Keratinocyte (primary cell): ENCODE measurements around the gene EHMT1. TPM values are rescaled to one million over a fixed set of nuclear protein-coding genes. Genes with fewer than 3 reads are reported as not detected.

Experiments used
- DNase-seq: peaks from one replicate; pipeline ENCODE4 v3.0.0-alpha.2; 2011; ENCODE audit warnings: low read depth, missing footprints, low spot score
- FAIRE-seq: peaks from 2 replicates; lab custom pipeline; 2011; peaks lifted over from hg19 to GRCh38; lab: Jason Lieb, UNC
- H2AFZ ChIP-seq: 2 replicates; pipeline ENCODE4 v1.6.0; 2012; ENCODE audit warnings: low read length, control low read depth, inconsistent platforms; ENCODE audit not compliant: control insufficient read depth
- H3K27ac ChIP-seq: 2 replicates; pipeline ENCODE4 v1.5.1; 2011; ENCODE audit warnings: low read length; ENCODE audit not compliant: control insufficient read depth, insufficient read depth
- H3K27me3 ChIP-seq: 3 replicates; pipeline ENCODE4 v1.6.0; 2011; ENCODE audit warnings: low read length; ENCODE audit not compliant: control insufficient read depth, insufficient read depth; ENCODE audit errors: extremely low read depth
- H3K36me3 ChIP-seq, 2 experiments: 2 replicates in 1 of 2; 3 replicates in 1 of 2; pipeline ENCODE4 v1.5.1; 2011; ENCODE audit warnings: low read length in 2 of 2, mild to moderate bottlenecking in 1 of 2; ENCODE audit not compliant: control insufficient read depth in 2 of 2, insufficient read depth in 2 of 2; ENCODE audit errors: extremely low read depth in 1 of 2
- H3K4me1 ChIP-seq: 3 replicates; pipeline ENCODE4 v1.5.1; 2011; ENCODE audit warnings: low read length; ENCODE audit not compliant: control insufficient read depth, insufficient read depth; ENCODE audit errors: extremely low read depth
- H3K4me2 ChIP-seq: 3 replicates; pipeline ENCODE4 v1.6.0; 2011; ENCODE audit warnings: low read depth, low read length; ENCODE audit not compliant: control insufficient read depth, insufficient read depth; ENCODE audit errors: extremely low read depth
- H3K4me3 ChIP-seq, 3 experiments: fragments of 200-600 bp in 1 of 3; sonication (generic) in 1 of 3; 2 replicates in 2 of 3; 3 replicates in 1 of 3; pipeline ENCODE4 v1.5.1; 2011 to 2016; ENCODE audit warnings: low read length in 3 of 3, mild to moderate bottlenecking in 3 of 3, control low read depth in 2 of 3, inconsistent platforms in 1 of 3, low read depth in 1 of 3, mixed read lengths in 1 of 3, mixed run types in 1 of 3, moderate library complexity in 1 of 3; ENCODE audit not compliant: control insufficient read depth in 2 of 3, insufficient read depth in 2 of 3; ENCODE audit errors: extremely low read depth in 1 of 3
- H3K79me2 ChIP-seq: 2 replicates; pipeline ENCODE4 v1.6.0; 2012; ENCODE audit warnings: low read length; ENCODE audit not compliant: control insufficient read depth, insufficient read depth
- H3K9ac ChIP-seq: 3 replicates; pipeline ENCODE4 v1.6.0; 2011; ENCODE audit warnings: low read length; ENCODE audit not compliant: control insufficient read depth, insufficient read depth; ENCODE audit errors: extremely low read depth
- H3K9me1 ChIP-seq: 3 replicates; pipeline ENCODE4 v1.6.0; 2011; ENCODE audit warnings: low read length; ENCODE audit not compliant: control insufficient read depth, insufficient read depth; ENCODE audit errors: extremely low read depth
- H3K9me3 ChIP-seq: 2 replicates; pipeline ENCODE4 v1.5.1; 2012; ENCODE audit warnings: low read depth, low read length; ENCODE audit not compliant: control insufficient read depth
- H4K20me1 ChIP-seq: 3 replicates; pipeline ENCODE4 v1.6.0; 2011; ENCODE audit warnings: low read length; ENCODE audit not compliant: control insufficient read depth, insufficient read depth; ENCODE audit errors: extremely low read depth
- EZH2 ChIP-seq: IDR thresholded peaks from one replicate; pipeline ENCODE4 v1.6.1; 2012; ENCODE audit warnings: inconsistent platforms, mild to moderate bottlenecking, low read length, moderate library complexity
- dilution Hi-C: fragments of 300-500 bp; cut with MboI; formaldehyde crosslinking; loops from one replicate; pipeline ENCODE4 v1.7.0; 2020; ENCODE audit warnings: low sequenced_read_pairs; ENCODE audit not compliant: extremely low pct_ligation_motif_present
- polyA plus RNA-seq, 5 experiments: library from polyadenylated mRNA; depleted of rRNA in 3 of 5; stranded (reverse) in 3 of 5; stranded (forward) in 1 of 5; unstranded in 1 of 5; fragments of >200 nt; gene quantifications; 1 replicate in 1 of 5; 2 replicates in 3 of 5; 3 replicates in 1 of 5; pipeline versions ENCODE4 v1.2.1 to v1.2.3, GENCODE V29; 2011 to 2012; ENCODE audit warnings: missing spikeins in 2 of 5, low read depth in 1 of 5, low replicate concordance in 1 of 5
- TF ChIP-seq, protein P1 (sequence below), 3 experiments: IDR thresholded peaks in 1 of 3; conservative IDR thresholded peaks in 1 of 3; optimal IDR thresholded peaks in 1 of 3; 2 replicates in 2 of 3; 3 replicates in 1 of 3; pipeline versions ENCODE3 to v1.5.1; 2011; ENCODE audit warnings: low read length in 3 of 3, mild to moderate bottlenecking in 3 of 3, moderate library complexity in 2 of 3, control low read depth in 1 of 3, inconsistent platforms in 1 of 3; ENCODE audit not compliant: insufficient read depth in 2 of 3; ENCODE audit errors: extremely low read depth in 1 of 3

The EHMT1 gene
- polyA plus RNA-seq, 1 donor (not counting 4 experiments of a cell fraction or from before 2014, with no cell fraction given) = 25.9 TPM

DNA sequence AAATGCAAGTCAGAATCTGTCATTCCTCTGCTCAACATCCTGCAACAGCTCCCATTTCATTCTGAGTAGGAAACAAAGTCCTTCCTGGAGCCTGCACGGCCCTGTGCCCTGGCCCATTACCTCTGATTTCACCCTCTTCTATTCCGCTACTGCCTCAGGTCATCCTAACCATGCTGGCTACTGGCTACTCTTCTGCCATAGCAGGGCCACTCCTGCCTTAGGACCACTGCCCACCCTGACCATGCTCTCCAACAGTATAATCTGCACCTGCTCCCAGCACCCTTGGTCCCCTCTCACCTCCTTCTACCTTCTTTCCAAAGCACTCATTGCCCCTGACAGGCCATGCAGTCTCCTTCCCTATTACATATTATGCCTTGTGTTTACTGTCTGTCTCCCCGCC is 48.2 kb upstream of the EHMT1 start:
- Histone ChIP-seq H3K9me3 (no peaks in the 10 kb centered on the region), H3K79me2 (peaks cover 24% of the 10 kb centered on the region), H3K36me3 (peaks cover 26 to 34% of the 10 kb centered on the region in 2 experiments), H2AFZ (no peak overlapping the region), H3K4me2 (no peak overlapping the region), H4K20me1 (peaks cover 3% of the 10 kb centered on the region), H3K4me3 (no peak overlapping the region), H3K27me3 (no peaks in the 10 kb centered on the region), H3K4me1 (peaks cover 1% of the 10 kb centered on the region), H3K9me1 (no peaks in the 10 kb centered on the region), H3K9ac (no peak overlapping the region), H3K27ac (no peak overlapping the region)
- TF ChIP-seq, protein P1, sequence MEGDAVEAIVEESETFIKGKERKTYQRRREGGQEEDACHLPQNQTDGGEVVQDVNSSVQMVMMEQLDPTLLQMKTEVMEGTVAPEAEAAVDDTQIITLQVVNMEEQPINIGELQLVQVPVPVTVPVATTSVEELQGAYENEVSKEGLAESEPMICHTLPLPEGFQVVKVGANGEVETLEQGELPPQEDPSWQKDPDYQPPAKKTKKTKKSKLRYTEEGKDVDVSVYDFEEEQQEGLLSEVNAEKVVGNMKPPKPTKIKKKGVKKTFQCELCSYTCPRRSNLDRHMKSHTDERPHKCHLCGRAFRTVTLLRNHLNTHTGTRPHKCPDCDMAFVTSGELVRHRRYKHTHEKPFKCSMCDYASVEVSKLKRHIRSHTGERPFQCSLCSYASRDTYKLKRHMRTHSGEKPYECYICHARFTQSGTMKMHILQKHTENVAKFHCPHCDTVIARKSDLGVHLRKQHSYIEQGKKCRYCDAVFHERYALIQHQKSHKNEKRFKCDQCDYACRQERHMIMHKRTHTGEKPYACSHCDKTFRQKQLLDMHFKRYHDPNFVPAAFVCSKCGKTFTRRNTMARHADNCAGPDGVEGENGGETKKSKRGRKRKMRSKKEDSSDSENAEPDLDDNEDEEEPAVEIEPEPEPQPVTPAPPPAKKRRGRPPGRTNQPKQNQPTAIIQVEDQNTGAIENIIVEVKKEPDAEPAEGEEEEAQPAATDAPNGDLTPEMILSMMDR (optimal IDR thresholded peaks at IDR 0.05 in 1 of 3, IDR thresholded peaks at IDR 0.05 in 1 of 3, conservative IDR thresholded peaks at IDR 0.05 in 1 of 3; ENCODE audit: extremely low read depth in 1 of 3, insufficient read depth in 2 of 3, low read length in 3 of 3) = no peak
- TF ChIP-seq EZH2 = no peak
- no peak for FAIRE-seq
- no peak for DNase-seq
- dilution Hi-C loops = no loop called here

DNA sequence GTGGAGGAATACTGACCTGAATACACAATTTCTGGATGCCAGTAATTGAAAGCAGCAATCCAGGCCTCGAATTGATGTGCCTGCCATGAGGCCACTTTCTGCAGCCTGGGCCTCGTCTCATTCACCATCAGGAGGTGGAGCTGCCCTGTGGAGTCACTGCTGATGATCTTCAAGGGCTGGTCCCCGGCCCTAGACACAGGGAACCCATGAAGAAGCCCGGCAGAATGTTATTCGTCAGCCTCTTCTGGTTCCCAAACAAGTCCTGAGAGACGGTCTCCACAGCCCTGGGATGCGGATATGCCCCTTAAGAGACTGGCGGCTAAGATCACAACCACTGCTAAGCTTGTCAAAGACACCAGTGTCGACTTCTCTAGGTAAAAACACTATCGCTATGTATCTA is 44.6 kb upstream of the EHMT1 start:
- Histone ChIP-seq H3K9me3 (no peaks in the 10 kb centered on the region), H3K4me2 (no peak overlapping the region), H3K79me2 (peaks cover 46% of the 10 kb centered on the region), H3K27me3 (no peaks in the 10 kb centered on the region), H3K4me3 (no peak overlapping the region), H3K9me1 (no peaks in the 10 kb centered on the region), H3K36me3 (peaks cover 25 to 42% of the 10 kb centered on the region in 2 experiments), H2AFZ (no peak overlapping the region), H3K27ac (no peak overlapping the region), H3K9ac (no peak overlapping the region), H3K4me1 (peaks cover 26% of the 10 kb centered on the region), H4K20me1 (peaks cover 3% of the 10 kb centered on the region)
- DNase-seq = no peak
- TF ChIP-seq, protein P1 (optimal IDR thresholded peaks at IDR 0.05 in 1 of 3, IDR thresholded peaks at IDR 0.05 in 1 of 3, conservative IDR thresholded peaks at IDR 0.05 in 1 of 3; ENCODE audit: extremely low read depth in 1 of 3, insufficient read depth in 2 of 3, low read length in 3 of 3) = no peak
- TF ChIP-seq EZH2 = no peak
- FAIRE-seq = no peak
- dilution Hi-C loops = no loop called here
